Vagina (tissue), 2 donors: ENCODE measurements around the gene SMYD1. TPM values are rescaled to one million over a fixed set of nuclear protein-coding genes. Genes with fewer than 3 reads are reported as not detected.

Source experiments
- DNase-seq, 2 donors: peaks; one replicate each; pipeline ENCODE4 v3.0.0-alpha.2; 2017; ENCODE audit errors: extremely low spot score in 2 of 2
- H3K27ac ChIP-seq: fragments of 200-600 bp; sonication (generic); one replicate; pipeline ENCODE4 v1.5.1; 2019
- H3K27me3 ChIP-seq: fragments of 200-600 bp; sonication (generic); one replicate; pipeline ENCODE4 v1.5.1; 2019
- H3K36me3 ChIP-seq, 2 donors: fragments of 200-600 bp; sonication (generic); one replicate each; pipeline ENCODE4 v1.5.1; 2017 to 2019
- H3K4me1 ChIP-seq: fragments of 200-600 bp; sonication (generic); one replicate; pipeline ENCODE4 v1.5.1; 2019
- H3K4me3 ChIP-seq, 2 donors: fragments of 200-600 bp; sonication (generic); 1 replicate in 1 of 2; 2 replicates in 1 of 2; pipeline ENCODE4 v1.5.1; 2016 to 2019
- H3K9me3 ChIP-seq: fragments of 200-600 bp; sonication (generic); one replicate; pipeline ENCODE4 v1.5.1; 2019
- POLR2A ChIP-seq, 2 donors: fragments of 450-650 bp; IDR thresholded peaks; one replicate each; pipeline ENCODE4 v1.6.1; 2017; ENCODE audit warnings: antibody characterized with exemption in 2 of 2, mild to moderate bottlenecking in 2 of 2, moderate library complexity in 2 of 2
- POLR2AphosphoS5 ChIP-seq, 2 donors: sonication (generic); formaldehyde crosslinking; IDR thresholded peaks; one replicate each; pipeline ENCODE4 v1.9.0; 2017; ENCODE audit warnings: antibody characterized with exemption in 2 of 2, mild to moderate bottlenecking in 2 of 2, low read depth in 1 of 2; ENCODE audit not compliant: insufficient read depth in 1 of 2
- intact Hi-C: fragments of 100-400 bp; cut with DNase I; formaldehyde crosslinking; loops from one replicate; pipeline ENCODE4 v1.15.1; 2023
- total RNA-seq: library from RNA; depleted of rRNA; stranded (reverse); fragments of >200 nt; gene quantifications from one replicate; pipeline ENCODE4 v1.2.3, GENCODE V29; 2016
- TF ChIP-seq, protein P1 (sequence below), 3 experiments: fragments of 450-650 bp in 2 of 3; fragments of 200-600 bp in 1 of 3; sonication (generic) in 1 of 3; IDR thresholded peaks; one replicate each; pipeline ENCODE4 v1.5.1; 2017 to 2019; ENCODE audit warnings: antibody characterized with exemption in 3 of 3, mild to moderate bottlenecking in 2 of 3, moderate library complexity in 2 of 3

SMYD1 gene
- total RNA-seq, 1 donor from 2014 or later, result not detected

DNA sequence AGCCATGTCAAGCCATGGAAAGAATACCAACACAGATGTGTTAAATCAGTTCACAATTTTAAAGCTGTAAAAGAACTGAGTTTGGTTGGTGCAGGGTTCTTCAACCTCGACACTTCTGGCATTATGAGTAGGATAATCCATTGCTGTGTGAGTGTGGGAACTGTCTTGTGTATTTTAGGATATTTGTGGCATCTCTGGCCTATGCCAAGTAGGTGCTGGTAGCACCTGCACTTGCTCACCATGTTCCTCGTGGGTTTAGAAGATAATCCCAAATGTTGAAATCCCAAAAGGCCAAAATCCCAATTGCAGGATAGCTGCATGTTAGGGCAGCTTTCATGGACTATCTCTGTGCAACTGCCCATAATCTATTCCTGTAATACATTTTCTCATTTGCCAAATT, 15.8 kb upstream of the SMYD1 start:
- H3K4me1 ChIP-seq, result peaks cover 44% of the 10 kb centered on the region
- TF ChIP-seq POLR2A (IDR thresholded peaks at IDR 0.05) (no peak), POLR2AphosphoS5 (IDR thresholded peaks at IDR 0.05; ENCODE audit: insufficient read depth in 1 of 2, low read depth in 1 of 2) (no peak)
- TF ChIP-seq, protein P1, sequence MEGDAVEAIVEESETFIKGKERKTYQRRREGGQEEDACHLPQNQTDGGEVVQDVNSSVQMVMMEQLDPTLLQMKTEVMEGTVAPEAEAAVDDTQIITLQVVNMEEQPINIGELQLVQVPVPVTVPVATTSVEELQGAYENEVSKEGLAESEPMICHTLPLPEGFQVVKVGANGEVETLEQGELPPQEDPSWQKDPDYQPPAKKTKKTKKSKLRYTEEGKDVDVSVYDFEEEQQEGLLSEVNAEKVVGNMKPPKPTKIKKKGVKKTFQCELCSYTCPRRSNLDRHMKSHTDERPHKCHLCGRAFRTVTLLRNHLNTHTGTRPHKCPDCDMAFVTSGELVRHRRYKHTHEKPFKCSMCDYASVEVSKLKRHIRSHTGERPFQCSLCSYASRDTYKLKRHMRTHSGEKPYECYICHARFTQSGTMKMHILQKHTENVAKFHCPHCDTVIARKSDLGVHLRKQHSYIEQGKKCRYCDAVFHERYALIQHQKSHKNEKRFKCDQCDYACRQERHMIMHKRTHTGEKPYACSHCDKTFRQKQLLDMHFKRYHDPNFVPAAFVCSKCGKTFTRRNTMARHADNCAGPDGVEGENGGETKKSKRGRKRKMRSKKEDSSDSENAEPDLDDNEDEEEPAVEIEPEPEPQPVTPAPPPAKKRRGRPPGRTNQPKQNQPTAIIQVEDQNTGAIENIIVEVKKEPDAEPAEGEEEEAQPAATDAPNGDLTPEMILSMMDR (IDR thresholded peaks at IDR 0.05), result no peak
- no peak overlapping the region for H3K27ac ChIP-seq
- H3K9me3 ChIP-seq, result no peaks in the 10 kb centered on the region
- H3K36me3 ChIP-seq, result peaks cover 0 to 3% of the 10 kb centered on the region in 2 donors
- no peak for DNase-seq
- H3K27me3 ChIP-seq, result no peaks in the 10 kb centered on the region
- H3K4me3 ChIP-seq, result no peak overlapping the region
- intact Hi-C loops, result no loop called here

- H3K27me3 ChIP-seq, result no peaks in the 10 kb centered on the region
- DNase-seq, result no peak
- TF ChIP-seq, protein P1 (IDR thresholded peaks at IDR 0.05), result no peak
- TF ChIP-seq POLR2A (IDR thresholded peaks at IDR 0.05) (no peak), POLR2AphosphoS5 (IDR thresholded peaks at IDR 0.05; ENCODE audit: insufficient read depth in 1 of 2, low read depth in 1 of 2) (peak in 1 of 2 donors; percentile 63)
- H3K36me3 ChIP-seq, result peaks cover 0 to 3% of the 10 kb centered on the region in 2 donors
- H3K4me1 ChIP-seq, result peaks cover 44% of the 10 kb centered on the region
- H3K9me3 ChIP-seq, result no peaks in the 10 kb centered on the region
- H3K27ac ChIP-seq, result peak overlapping the region; percentile 98
- intact Hi-C loops, result no loop called here
- no peak overlapping the region for H3K4me3 ChIP-seq
Measured at GRCh38 chr2:88053296-88053695, 14.3 kb upstream of the SMYD1 start.

DNA sequence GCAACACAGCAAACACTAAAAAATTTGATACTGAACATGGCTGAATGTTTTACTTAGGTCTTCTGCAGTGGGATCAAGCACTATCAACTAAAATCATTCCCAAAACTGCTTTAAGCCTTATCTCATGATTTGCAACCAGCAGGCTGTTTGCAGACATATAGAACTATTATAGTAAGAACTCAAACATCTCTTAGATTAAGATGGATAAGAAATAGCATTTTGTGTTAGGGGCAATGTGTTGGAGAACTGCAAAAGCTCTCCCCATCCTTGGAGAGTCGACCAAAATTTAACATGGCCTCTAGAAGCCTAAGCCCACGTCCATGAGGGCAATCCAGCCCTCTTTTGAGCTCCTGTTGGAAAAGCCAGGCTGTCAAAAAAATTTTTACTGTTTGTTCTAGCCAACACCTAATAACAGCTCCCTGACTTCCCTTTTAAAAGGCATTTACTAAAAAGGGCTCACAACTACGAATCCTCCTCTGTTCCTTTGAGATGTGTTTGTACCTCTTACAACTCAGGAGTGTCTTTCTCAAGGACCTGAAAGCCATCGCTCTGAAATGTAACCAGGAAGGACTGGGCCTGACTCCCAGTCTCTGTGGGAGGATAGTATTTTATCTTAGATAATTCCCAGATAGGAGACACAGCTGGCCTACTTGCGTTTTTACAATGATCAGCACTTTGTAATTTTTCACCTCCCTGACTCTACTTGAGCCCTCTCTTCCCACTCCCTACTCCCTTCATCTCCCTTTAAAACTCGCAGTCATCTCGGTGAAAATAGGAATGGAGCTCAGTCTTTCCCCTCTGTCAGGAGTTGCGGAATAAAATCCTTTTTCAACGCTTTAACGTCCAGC, 13.5 kb upstream of the SMYD1 start:
- intact Hi-C loops, result no loop called here
- Histone ChIP-seq H3K9me3 (no peaks in the 10 kb centered on the region), H3K4me1 (peaks cover 44% of the 10 kb centered on the region), H3K36me3 (peaks cover 0 to 3% of the 10 kb centered on the region in 2 donors), H3K27ac (peak overlapping the region; percentile 98), H3K4me3 (peak overlapping the region; percentile 65 to 87), H3K27me3 (no peaks in the 10 kb centered on the region)
- DNase-seq, result no peak
- TF ChIP-seq, protein P1 (IDR thresholded peaks at IDR 0.05), result no peak
- TF ChIP-seq POLR2A (IDR thresholded peaks at IDR 0.05) (no peak), POLR2AphosphoS5 (IDR thresholded peaks at IDR 0.05; ENCODE audit: insufficient read depth in 1 of 2, low read depth in 1 of 2) (no peak)

- no peaks in the 10 kb centered on the region for H3K9me3 ChIP-seq
- DNase-seq, result no peak
- no peaks in the 10 kb centered on the region for H3K27me3 ChIP-seq
- H3K4me3 ChIP-seq, result peak overlapping the region; percentile 65 to 87
- H3K36me3 ChIP-seq, result peaks cover 0 to 3% of the 10 kb centered on the region in 2 donors
- H3K27ac ChIP-seq, result peak overlapping the region; percentile 98
- peaks cover 44% of the 10 kb centered on the region for H3K4me1 ChIP-seq
- TF ChIP-seq POLR2A (IDR thresholded peaks at IDR 0.05) (no peak), POLR2AphosphoS5 (IDR thresholded peaks at IDR 0.05; ENCODE audit: insufficient read depth in 1 of 2, low read depth in 1 of 2) (peak in 1 of 2 donors; percentile 8)
- intact Hi-C loops, result no loop called here
Measured at GRCh38 chr2:88054782-88055370, 12.7 kb upstream of the SMYD1 start.

DNA sequence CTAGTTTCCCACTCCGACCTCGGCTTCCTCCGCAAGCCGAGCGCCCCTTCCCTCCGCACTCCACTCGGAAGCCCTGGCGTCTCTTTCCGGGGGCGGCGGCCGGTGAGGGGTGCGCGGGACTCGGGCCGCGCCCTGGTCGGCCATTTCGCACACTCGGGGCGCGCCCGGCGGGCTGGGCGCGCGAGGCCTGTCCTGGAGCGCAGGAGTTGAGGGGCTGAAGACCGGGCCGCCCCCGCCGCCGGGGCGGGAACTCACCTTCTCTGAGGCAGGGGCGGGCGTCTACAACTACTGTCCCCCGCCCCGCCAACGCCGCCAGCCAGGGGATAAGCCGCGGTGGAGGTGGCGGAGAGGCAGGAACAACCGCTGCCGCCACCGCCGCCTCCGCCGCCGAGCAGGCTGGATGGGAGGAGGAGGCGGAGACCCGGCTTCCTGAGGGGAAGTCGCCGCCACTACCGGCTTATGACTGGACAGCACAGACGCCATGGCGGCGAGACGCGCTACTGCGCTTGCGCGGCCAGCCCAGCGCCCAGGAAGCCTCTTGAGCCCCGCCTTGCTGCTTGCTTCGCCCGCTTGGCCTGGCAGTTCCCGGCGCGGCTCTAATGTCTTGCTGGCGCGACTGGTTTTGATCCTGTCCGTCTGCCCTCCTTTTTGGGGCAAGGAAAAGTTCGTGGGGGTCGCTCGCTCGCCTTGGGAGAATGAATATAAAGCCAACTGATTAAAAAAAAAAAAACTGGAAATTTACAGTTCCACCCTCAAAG, 12.1 kb upstream of the SMYD1 start, which contains the start of gene KRCC1:
KRCC1 (minus strand) TSS at position 413 of the 758 bp plus-strand sequence. CDS start 27,220 bp downstream, outside the sequence.
- Histone ChIP-seq H3K27ac (peak within 1 kb of the TSS; percentile 98), H3K4me1 (peaks cover 44% of the 10 kb centered on the region), H3K27me3 (no peaks in the 10 kb centered on the region), H3K4me3 (peak within 1 kb of the TSS; percentile 65 to 87), H3K9me3 (no peaks in the 10 kb centered on the region), H3K36me3 (peaks cover 0 to 3% of the 10 kb centered on the region in 2 donors)
- intact Hi-C loops, result no loop called here
- DNase-seq, result peak in 1 of 2 donors; percentile 93
- peak; percentile 92 to 97 for TF ChIP-seq POLR2AphosphoS5 (IDR thresholded peaks at IDR 0.05; ENCODE audit: insufficient read depth in 1 of 2, low read depth in 1 of 2)
- TF ChIP-seq POLR2A (IDR thresholded peaks at IDR 0.05), result peak in 1 of 2 donors; percentile 98
- TF ChIP-seq, protein P1 (IDR thresholded peaks at IDR 0.05), result peak in 1 of 3 experiments; percentile 22
